GM12878 (cell line): Measurements from ENCODE around the gene GPC5. TPM values are rescaled to one million over a fixed set of nuclear protein-coding genes. Genes with fewer than 3 reads are reported as not detected.

Experiments used
- ATAC-seq: fragments of 200-7000 bp; cut with Tn5 transposase; 3 replicates; pipeline ENCODE4 v1.9.1; 2020; ENCODE audit warnings: mild to moderate bottlenecking, moderate library complexity
- BruUV-seq: library from RNA; stranded (reverse); fragments of 400-500 nt; replicated peaks from 2 replicates; lab custom pipeline; 2021; lab: Mats Ljungman, UMichigan
- CTCF ChIA-PET: fragments of 300-600 bp; sonication (Branson Sonifier 250); formaldehyde crosslinking; extraction: SDS; loops from one replicate; lab custom pipeline; 2021; ENCODE audit warnings: inconsistent platforms; lab: Yijun Ruan, JAX
- POLR2A ChIA-PET: fragments of 350-600 bp; formaldehyde crosslinking; extraction: SDS; loops from one replicate; lab custom pipeline; 2021; ENCODE audit warnings: inconsistent platforms; lab: Charles Lee
- RAD21 ChIA-PET: fragments of 300-600 bp; sonication (Branson Sonifier 250); formaldehyde crosslinking; loops from one replicate; lab custom pipeline; 2023; ENCODE audit warnings: antibody characterized with exemption; ENCODE audit not compliant: unreplicated experiment; lab: Charles Lee
- SMC1A ChIA-PET: fragments of 300-600 bp; sonication (Branson Sonifier 250); formaldehyde crosslinking; loops from one replicate; lab custom pipeline; 2023; ENCODE audit not compliant: unreplicated experiment, uncharacterized antibody; lab: Charles Lee
- DNase-seq: peaks from one replicate; pipeline ENCODE4 v3.0.0-alpha.2; 2011; ENCODE audit warnings: low read depth, low spot score
- FAIRE-seq: peaks from 3 replicates; lab custom pipeline; 2011; peaks lifted over from hg19 to GRCh38; lab: Jason Lieb, UNC
- H2AFZ ChIP-seq: 2 replicates; pipeline ENCODE4 v1.6.0; 2011; ENCODE audit warnings: low read depth, low read length, control low read depth; ENCODE audit not compliant: control insufficient read depth
- H3K27ac ChIP-seq: 2 replicates; pipeline ENCODE4 v1.5.1; 2011; ENCODE audit warnings: control low read depth; ENCODE audit not compliant: control insufficient read depth, insufficient read depth
- H3K27me3 ChIP-seq, 2 experiments: replicated peaks in 1 of 2; 2 replicates each; pipeline versions ENCODE4 v1.6.0 to v1.6.1; 2011; ENCODE audit warnings: low read length in 1 of 2; ENCODE audit not compliant: control insufficient read depth in 2 of 2, insufficient read depth in 2 of 2
- H3K36me3 ChIP-seq, 2 experiments: 2 replicates each; pipeline ENCODE4 v1.5.1; 2011; ENCODE audit warnings: low read length in 1 of 2; ENCODE audit not compliant: control insufficient read depth in 2 of 2, insufficient read depth in 2 of 2
- H3K4me1 ChIP-seq: 2 replicates; pipeline ENCODE4 v1.6.1; 2011; ENCODE audit warnings: mild to moderate bottlenecking, low read length, moderate library complexity, mixed read lengths; ENCODE audit not compliant: control insufficient read depth, insufficient read depth
- H3K4me2 ChIP-seq: 2 replicates; pipeline ENCODE4 v1.6.0; 2011; ENCODE audit warnings: control low read depth; ENCODE audit not compliant: control insufficient read depth, insufficient read depth
- H3K4me3 ChIP-seq: fragments of 200-600 bp; sonication (generic); 2 replicates; pipeline ENCODE4 v1.5.1; 2016
- H3K79me2 ChIP-seq: 2 replicates; pipeline ENCODE4 v1.6.0; 2011; ENCODE audit warnings: low read length; ENCODE audit not compliant: control insufficient read depth, insufficient read depth
- H3K9ac ChIP-seq: 2 replicates; pipeline ENCODE4 v1.8.0; 2011; ENCODE audit warnings: low read length, control low read depth, mixed read lengths; ENCODE audit not compliant: control insufficient read depth, insufficient read depth
- H3K9me3 ChIP-seq: replicated peaks from 3 replicates; pipeline ENCODE4 v1.5.1; 2011; ENCODE audit warnings: mild to moderate bottlenecking, low read length; ENCODE audit not compliant: control insufficient read depth, insufficient read depth
- H4K20me1 ChIP-seq: 2 replicates; pipeline ENCODE4 v1.6.0; 2011; ENCODE audit not compliant: control insufficient read depth, insufficient read depth
- BHLHE40 ChIP-seq, 2 experiments: fragments of 450-650 bp in 1 of 2; IDR thresholded peaks; 2 replicates each; pipeline ENCODE4 v1.6.1; 2011 to 2017; ENCODE audit warnings: low read depth in 2 of 2, borderline replicate concordance in 1 of 2, improper control_type of control experiment in 1 of 2, low read length in 1 of 2, mild to moderate bottlenecking in 1 of 2
- CBX3 ChIP-seq: fragments of 200-600 bp; sonication (generic); IDR thresholded peaks from 2 replicates; pipeline ENCODE4 v1.6.1; 2016; ENCODE audit warnings: low read depth, borderline replicate concordance
- CHD4 ChIP-seq: fragments of 200-600 bp; sonication (generic); IDR thresholded peaks from 2 replicates; pipeline ENCODE4 v1.6.1; 2016; ENCODE audit warnings: mild to moderate bottlenecking
- EGR1 ChIP-seq, 2 experiments: IDR thresholded peaks; 1 replicate in 1 of 2; 2 replicates in 1 of 2; pipeline ENCODE4 v1.6.1; 2011 to 2012; ENCODE audit warnings: low read depth in 2 of 2, low read length in 2 of 2, borderline replicate concordance in 1 of 2, mild to moderate bottlenecking in 1 of 2, moderate library complexity in 1 of 2
- ESRRA ChIP-seq: IDR thresholded peaks from 2 replicates; pipeline ENCODE4 v1.6.1; 2012; ENCODE audit warnings: mild to moderate bottlenecking, low read length, improper control_type of control experiment
- FOXM1 ChIP-seq: IDR thresholded peaks from 2 replicates; pipeline ENCODE4 v1.6.1; 2012; ENCODE audit warnings: low read depth, mild to moderate bottlenecking, inconsistent platforms, low read length, moderate library complexity
- GABPA ChIP-seq: IDR thresholded peaks from 2 replicates; pipeline ENCODE4 v1.6.1; 2014; ENCODE audit warnings: antibody characterized with exemption, low read depth, mild to moderate bottlenecking, inconsistent platforms
- JUND ChIP-seq: IDR thresholded peaks from 2 replicates; pipeline ENCODE4 v1.6.1; 2012; ENCODE audit warnings: low read depth, mild to moderate bottlenecking, low read length, improper control_type of control experiment, moderate library complexity
- KLF5 ChIP-seq: fragments of 450-650 bp; IDR thresholded peaks from 2 replicates; pipeline ENCODE4 v1.6.1; 2014; ENCODE audit warnings: mild to moderate bottlenecking; ENCODE audit not compliant: partially characterized antibody
- NFYA ChIP-seq: IDR thresholded peaks from 2 replicates; pipeline ENCODE4 v1.6.1; 2011; ENCODE audit warnings: low read depth, mild to moderate bottlenecking, low read length, improper control_type of control experiment, borderline replicate concordance
- POLR2AphosphoS2 ChIP-seq: IDR thresholded peaks from 2 replicates; pipeline ENCODE4 v1.6.1; 2011; ENCODE audit warnings: low read depth, mild to moderate bottlenecking, low read length, improper control_type of control experiment, moderate library complexity
- SUZ12 ChIP-seq: fragments of 200-600 bp; sonication (generic); IDR thresholded peaks from one replicate; pipeline ENCODE4 v1.6.1; 2018; ENCODE audit warnings: antibody characterized with exemption, mild to moderate bottlenecking; ENCODE audit not compliant: unreplicated experiment
- ZNF592 ChIP-seq: fragments of 450-650 bp; IDR thresholded peaks from 2 replicates; pipeline ENCODE4 v1.6.1; 2017; ENCODE audit warnings: mild to moderate bottlenecking, moderate library complexity
- ZSCAN29 ChIP-seq: fragments of 450-650 bp; IDR thresholded peaks from 2 replicates; pipeline ENCODE4 v1.6.1; 2017; ENCODE audit warnings: mild to moderate bottlenecking, moderate library complexity
- WGBS: methylation state at CpG from one replicate; pipeline ENCODE4 v1.1.6; 2016; ENCODE audit warnings: low lambda C conversion rate; ENCODE audit not compliant: insufficient replicate concordance, insufficient coverage; ENCODE audit errors: missing lambda C conversion rate; 5-methylcytosine and 5-hydroxymethylcytosine counted together
- in situ Hi-C: fragments of 300-500 bp; cut with MboI; formaldehyde crosslinking; loops from 9 replicates; pipeline ENCODE4 v1.14.3; 2018; ENCODE audit warnings: mixed read lengths
- intact Hi-C: fragments of 100-400 bp; cut with micrococcal nuclease; formaldehyde crosslinking; loops from one replicate; pipeline ENCODE4 v1.14.2; 2022; ENCODE audit not compliant: unreplicated experiment
- polyA plus RNA-seq, 11 experiments: library from polyadenylated mRNA; depleted of rRNA in 4 of 11; unstranded in 6 of 11; stranded (reverse) in 5 of 11; fragments of >200 nt; fragmentation: Nextera tagmentation in 4 of 11; fragmentation: Illumina TruSeq in 1 of 11; extraction: Ambion mirVana in 4 of 11; extraction: Trizol in 1 of 11; gene quantifications; 1 replicate in 1 of 11; 2 replicates in 10 of 11; pipeline versions ENCODE4 v1.2.1 to v1.2.3, GENCODE V29; 2011 to 2016; ENCODE audit warnings: inconsistent platforms in 2 of 11, missing spikeins in 2 of 11, low read depth in 1 of 11
- total RNA-seq, 4 experiments: library from RNA; depleted of rRNA in 3 of 4; stranded (reverse); fragments of >200 nt in 3 of 4; fragmentation: Illumina TruSeq in 1 of 4; extraction: Trizol in 1 of 4; gene quantifications; 2 replicates each; pipeline versions ENCODE4 v1.2.1 to v1.2.3, GENCODE V29; 2013 to 2021
- TF ChIP-seq, protein P1 (sequence below): fragments of 450-650 bp; formaldehyde crosslinking; IDR thresholded peaks from 2 replicates; pipeline ENCODE4 v1.4.0; 2022; ENCODE audit warnings: mild to moderate bottlenecking, moderate library complexity
- TF ChIP-seq, protein P2 (sequence below): fragments of 450-650 bp; IDR thresholded peaks from 2 replicates; pipeline ENCODE4 v1.6.1; 2014; ENCODE audit warnings: mild to moderate bottlenecking

GPC5 gene
- total and polyA plus RNA-seq, 10 of the 15 experiments (the other 5 are each of a cell fraction or from before 2014, with no cell fraction given), result 0.05 to 0.87 (median 0.44) TPM; not detected in 1

GRCh38 chr13:91595677-91596076 lies 197.3 kb downstream of the GPC5 start:
- no peak for DNase-seq
- SMC1A ChIA-PET, result no interaction called here
- in situ Hi-C loops (no loop called here), intact Hi-C loops (no loop called here)
- no peak overlapping the region for H3K27ac ChIP-seq
- WGBS, result 3% methylated on average over 2 of the region's 2 CpGs
- no peak overlapping the region for H3K9ac ChIP-seq
- H3K27me3 ChIP-seq, result no peaks in the 10 kb centered on the region
- no peak overlapping the region for H2AFZ ChIP-seq
- no peaks in the 10 kb centered on the region for H3K9me3 ChIP-seq
- no peak for ATAC-seq
- H3K79me2 ChIP-seq, result no peaks in the 10 kb centered on the region
- BruUV-seq, result no TSS peak
- CTCF ChIA-PET, result interaction anchor here (0.6 to 1.1 kb wide), 2 partner anchors 19 to 49 kb away, joined by 3 to 5 read pairs; no protein-coding TSS in a partner anchor
- H3K4me3 ChIP-seq, result no peak overlapping the region
- no peaks in the 10 kb centered on the region for H3K4me1 ChIP-seq
- TF ChIP-seq FOXM1 (no peak), EGR1 (IDR thresholded peaks at IDR 0.05; ENCODE audit: borderline replicate concordance in 1 of 2, low read depth in 2 of 2, low read length in 2 of 2) (no peak), BHLHE40 (IDR thresholded peaks at IDR 0.05; ENCODE audit: borderline replicate concordance in 1 of 2, low read depth in 2 of 2, low read length in 1 of 2) (no peak), ZSCAN29 (no peak), GABPA (no peak), ESRRA (no peak), JUND (no peak), KLF5 (no peak), ZNF592 (no peak), CHD4 (no peak), CBX3 (no peak), NFYA (no peak), SUZ12 (no peak), POLR2AphosphoS2 (no peak)
- TF ChIP-seq, protein P1, sequence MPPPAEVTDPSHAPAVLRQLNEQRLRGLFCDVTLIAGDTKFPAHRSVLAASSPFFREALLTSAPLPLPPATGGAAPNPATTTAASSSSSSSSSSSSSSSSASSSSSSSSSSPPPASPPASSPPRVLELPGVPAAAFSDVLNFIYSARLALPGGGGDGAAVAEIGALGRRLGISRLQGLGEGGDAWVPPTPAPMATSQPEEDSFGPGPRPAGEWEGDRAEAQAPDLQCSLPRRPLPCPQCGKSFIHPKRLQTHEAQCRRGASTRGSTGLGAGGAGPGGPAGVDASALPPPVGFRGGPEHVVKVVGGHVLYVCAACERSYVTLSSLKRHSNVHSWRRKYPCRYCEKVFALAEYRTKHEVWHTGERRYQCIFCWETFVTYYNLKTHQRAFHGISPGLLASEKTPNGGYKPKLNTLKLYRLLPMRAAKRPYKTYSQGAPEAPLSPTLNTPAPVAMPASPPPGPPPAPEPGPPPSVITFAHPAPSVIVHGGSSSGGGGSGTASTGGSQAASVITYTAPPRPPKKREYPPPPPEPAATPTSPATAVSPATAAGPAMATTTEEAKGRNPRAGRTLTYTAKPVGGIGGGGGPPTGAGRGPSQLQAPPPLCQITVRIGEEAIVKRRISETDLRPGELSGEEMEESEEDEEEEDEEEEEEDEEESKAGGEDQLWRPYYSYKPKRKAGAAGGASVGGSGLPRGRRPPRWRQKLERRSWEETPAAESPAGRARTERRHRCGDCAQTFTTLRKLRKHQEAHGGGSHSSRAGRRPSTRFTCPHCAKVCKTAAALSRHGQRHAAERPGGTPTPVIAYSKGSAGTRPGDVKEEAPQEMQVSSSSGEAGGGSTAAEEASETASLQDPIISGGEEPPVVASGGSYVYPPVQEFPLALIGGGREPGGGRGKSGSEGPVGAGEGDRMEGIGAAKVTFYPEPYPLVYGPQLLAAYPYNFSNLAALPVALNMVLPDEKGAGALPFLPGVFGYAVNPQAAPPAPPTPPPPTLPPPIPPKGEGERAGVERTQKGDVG (CRISPR knock-in tag), result no peak
- TF ChIP-seq, protein P2, sequence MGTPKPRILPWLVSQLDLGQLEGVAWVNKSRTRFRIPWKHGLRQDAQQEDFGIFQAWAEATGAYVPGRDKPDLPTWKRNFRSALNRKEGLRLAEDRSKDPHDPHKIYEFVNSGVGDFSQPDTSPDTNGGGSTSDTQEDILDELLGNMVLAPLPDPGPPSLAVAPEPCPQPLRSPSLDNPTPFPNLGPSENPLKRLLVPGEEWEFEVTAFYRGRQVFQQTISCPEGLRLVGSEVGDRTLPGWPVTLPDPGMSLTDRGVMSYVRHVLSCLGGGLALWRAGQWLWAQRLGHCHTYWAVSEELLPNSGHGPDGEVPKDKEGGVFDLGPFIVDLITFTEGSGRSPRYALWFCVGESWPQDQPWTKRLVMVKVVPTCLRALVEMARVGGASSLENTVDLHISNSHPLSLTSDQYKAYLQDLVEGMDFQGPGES, result no peak
- POLR2A ChIA-PET, result no interaction called here
- H3K36me3 ChIP-seq, result no peaks in the 10 kb centered on the region
- H4K20me1 ChIP-seq, result no peaks in the 10 kb centered on the region
- no peak overlapping the region for H3K4me2 ChIP-seq
- RAD21 ChIA-PET, result no interaction called here
- FAIRE-seq, result no peak
